Cerebellar nuclear complex (tissue), 1 donor: Measurements from ENCODE around the gene MTRFR.
"Not testable (repeated sequence)": the region's sequence is repeated elsewhere in the genome, so short reads cannot be mapped to it uniquely, and the experiment has no call there.

Source experiments
- DNase-seq, 2 experiments: peaks; one replicate each; lab custom pipeline; 2025; lab: John Stamatoyannopoulos, UW

Gene MTRFR

DNA sequence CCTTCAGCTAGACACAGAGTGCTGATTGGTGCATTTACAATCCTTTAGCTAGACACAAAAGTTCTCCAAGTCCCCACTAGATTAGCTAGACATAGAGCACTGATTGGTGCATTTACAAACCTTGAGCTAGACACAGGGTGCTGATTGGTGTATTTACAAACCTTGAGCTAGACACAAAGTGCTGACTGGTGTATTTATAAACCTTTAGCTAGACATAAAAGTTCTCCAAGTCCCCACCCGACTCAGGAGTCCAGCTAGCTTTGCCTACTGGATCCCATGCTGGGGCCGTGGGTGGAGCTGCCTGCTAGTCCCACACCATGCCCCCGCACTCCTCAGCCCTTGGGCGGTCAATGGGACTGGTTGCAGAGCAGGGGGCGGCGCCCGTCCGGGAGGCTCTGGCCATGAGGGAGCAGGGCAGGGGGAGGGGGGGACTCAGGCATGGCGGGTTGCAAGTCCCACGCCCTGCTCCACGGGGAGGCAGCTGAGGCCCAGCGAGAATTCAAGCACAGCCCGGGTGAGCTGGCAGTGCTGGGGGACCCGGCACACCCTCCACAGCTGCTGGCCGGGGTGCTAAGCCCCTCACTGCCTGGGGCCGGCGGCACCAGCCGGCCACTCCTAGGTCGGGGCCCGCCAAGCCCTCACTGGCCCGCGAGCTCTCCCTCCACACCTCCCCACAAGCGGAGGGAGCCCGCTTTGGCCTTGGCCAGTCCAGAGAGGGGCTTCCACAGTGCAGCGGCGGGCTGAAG is 15.9 kb downstream of the MTRFR start:
- DNase-seq, result not testable (repeated sequence)

DNA sequence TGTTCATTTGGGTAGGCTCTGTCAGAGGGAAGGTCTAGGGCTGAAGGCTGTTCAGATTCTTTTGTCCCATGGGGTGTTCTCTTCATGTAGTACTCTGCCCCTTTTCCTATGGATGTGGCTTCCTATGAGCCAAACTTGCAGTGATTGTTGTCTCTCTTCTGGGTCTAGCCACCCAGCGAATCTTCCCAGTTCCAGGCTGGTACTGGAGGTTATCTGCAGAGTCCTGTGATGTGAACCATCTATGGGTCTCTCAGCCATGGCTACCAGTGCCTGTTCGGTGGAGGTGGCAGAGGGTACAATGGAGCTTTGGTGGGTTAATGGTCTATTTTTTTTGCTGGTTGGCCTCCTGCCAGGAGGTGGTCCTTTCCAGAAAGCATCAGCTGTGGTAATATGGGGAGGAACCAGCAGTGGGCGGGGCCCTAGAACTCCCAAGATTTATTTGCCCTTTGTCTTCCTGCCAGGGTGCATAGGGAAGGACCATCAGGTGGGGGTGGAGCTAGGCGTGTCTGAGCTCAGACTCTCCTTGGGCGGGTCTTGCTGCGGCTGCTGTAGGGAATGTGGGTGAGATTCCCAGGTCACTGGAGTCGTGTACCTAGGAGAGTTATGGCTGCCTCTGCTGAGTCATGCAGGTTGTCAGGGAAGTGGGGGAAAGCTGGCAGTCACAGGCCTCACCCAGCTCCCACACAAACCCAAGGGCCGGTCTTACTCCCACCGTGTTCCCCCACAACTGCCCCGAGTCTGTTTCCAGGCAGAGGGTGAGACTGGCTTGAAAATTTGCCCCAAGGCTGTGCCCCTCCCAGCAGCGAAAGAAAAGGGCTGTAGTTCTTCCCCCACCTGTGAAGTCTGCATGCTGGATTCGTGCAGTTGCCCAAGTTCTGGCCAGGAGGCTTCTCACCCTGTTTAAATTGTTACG is 17.5 kb downstream of the MTRFR start:
- DNase-seq, result no peak

- no peak for DNase-seq
Measured at GRCh38 chr12:123251403-123252076, 18.3 kb downstream of the MTRFR start.

DNA sequence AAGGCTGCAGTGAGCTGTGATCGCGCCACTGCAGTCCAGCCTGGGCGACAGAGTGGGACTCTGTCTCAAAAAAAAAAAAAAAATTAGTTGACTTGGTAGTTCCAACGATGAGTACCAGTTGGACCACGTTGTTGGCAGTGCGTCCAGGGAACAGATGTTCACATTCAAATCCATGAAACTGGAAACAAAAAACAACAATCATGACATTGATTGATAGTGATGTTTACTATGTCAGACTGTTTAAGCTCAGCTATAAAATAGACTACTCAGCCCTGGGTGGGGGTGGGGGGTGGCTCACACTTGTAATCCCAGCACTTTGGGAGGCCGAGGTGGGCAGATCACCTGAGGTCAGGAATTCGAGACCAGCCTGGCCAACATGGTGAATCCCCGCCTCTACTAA is 19.1 kb downstream of the MTRFR start:
- not testable (repeated sequence) for DNase-seq

DNA sequence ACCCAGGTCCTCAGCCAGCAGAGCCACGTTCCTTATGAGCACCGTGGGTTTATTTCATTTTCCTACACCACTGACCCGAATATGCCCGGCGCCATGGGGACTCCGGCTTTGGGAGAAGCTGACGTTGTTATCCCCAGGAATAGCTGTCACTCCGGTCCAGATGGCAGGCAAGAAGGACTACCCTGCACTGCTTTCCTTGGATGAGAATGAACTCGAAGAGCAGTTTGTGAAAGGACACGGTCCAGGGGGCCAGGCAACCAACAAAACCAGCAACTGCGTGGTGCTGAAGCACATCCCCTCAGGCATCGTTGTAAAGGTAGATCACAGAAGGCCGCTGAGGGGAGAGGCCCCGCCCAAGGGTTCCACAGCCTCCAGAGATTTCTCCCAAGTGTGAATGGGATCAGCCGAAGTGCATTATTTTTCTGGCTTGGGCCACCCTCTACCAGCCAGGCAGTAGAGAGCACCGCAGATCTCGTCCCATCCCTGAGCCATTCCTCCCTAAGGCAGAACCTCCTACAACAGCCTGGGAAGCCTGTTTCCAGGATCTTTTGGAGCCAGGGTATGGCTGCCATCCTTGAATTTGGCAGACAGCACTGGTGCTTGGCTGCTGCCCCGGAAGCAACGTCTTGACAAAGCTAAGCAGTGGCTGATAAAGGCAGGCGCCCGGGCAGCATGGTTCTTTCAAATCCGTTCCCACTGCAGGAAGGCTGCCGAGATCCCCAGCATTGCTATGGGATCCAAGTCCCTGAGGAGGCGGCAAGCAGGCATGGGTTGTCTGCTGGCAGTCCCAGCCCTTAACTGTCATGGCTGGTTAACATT is 20.6 kb downstream of the MTRFR start:
- DNase-seq, result peak in 1 of 2 experiments; percentile 56

DNA sequence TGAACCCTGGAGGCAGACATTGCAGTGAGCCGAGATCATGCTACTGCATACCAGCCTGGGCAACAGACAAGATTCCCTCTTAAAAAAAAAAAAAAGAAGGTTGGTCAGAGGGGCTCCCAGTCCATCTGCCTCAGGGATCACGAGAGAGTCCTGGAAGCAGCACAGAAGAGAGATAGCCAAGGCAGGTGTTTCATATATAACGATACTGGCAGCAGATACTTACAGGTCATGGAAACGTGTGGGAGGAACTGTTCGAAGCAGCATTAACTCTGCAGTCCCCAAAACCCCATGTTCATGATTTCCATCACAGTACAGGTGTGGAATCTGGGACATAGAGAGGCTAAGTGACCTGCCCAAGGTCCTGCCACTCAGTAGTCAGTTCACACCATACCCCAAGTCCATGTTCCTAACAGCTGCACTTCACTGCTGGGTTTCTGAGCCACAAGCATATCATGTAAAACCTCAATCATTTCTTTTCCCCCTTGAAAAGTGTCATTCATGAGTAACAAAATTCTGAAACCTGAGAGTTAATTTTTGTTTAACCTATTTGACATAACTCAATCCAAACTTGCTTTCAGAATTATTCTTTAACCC is 21.7 kb downstream of the MTRFR start:
- DNase-seq, result no peak

DNA sequence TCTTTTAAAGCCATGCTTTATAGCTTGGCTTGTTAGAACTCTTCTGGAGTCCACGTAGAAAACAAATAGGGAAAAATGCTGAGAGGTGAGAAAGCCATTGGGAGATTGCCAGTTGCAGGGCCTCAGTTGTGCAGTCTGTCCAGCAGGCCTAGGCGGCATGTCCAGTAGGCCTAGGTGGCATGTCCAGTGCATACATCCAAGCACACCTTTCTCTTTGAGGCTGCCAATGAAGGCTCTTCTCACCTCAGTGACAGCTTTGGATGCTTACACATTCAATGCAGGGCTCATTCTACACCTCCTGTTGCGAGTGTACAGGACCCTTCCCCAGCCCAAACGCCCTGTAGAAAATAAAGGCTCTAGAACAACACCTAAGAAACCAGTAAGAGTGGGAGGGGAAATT is 25.4 kb downstream of the MTRFR start:
- no peak for DNase-seq

DNA sequence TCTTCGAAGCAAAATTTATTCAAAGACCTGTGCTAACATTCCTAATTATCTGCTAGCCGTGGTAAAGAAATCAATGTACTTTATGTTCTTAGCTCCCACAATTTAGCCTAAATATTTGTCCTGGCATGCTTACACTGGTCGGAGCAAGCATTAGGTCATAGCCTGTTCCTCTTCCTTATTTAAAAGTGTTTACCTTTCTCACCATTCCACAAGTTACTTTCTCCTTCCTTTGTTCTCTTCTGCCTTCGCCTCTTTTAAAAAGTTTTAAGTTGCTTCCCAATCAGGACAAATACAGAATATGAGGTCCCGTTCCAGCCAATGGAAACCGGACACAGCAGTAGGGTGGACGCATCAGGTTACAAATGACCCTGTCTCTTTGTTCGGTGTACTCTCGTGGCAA is 26.8 kb downstream of the MTRFR start:
- DNase-seq, result no peak

DNA sequence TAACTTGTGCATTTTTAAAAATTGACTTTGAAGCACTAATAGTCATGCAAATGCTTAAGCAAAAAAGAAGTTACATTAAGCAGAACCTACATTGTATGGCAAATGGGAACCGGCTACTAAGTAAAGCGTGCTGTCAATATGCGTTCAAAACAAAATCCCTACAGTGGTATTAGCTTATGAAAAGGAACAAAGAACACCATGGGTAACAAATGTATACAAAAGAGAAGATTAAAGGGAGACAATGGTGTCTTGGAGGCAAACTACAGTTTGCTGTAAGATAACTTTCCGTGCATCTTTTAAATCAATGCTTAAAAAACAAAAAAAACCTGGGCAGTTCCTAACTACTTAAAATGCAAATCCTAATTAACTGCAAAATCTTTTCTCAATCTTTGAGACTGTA is 28.0 kb downstream of the MTRFR start:
- DNase-seq, result no peak

DNA sequence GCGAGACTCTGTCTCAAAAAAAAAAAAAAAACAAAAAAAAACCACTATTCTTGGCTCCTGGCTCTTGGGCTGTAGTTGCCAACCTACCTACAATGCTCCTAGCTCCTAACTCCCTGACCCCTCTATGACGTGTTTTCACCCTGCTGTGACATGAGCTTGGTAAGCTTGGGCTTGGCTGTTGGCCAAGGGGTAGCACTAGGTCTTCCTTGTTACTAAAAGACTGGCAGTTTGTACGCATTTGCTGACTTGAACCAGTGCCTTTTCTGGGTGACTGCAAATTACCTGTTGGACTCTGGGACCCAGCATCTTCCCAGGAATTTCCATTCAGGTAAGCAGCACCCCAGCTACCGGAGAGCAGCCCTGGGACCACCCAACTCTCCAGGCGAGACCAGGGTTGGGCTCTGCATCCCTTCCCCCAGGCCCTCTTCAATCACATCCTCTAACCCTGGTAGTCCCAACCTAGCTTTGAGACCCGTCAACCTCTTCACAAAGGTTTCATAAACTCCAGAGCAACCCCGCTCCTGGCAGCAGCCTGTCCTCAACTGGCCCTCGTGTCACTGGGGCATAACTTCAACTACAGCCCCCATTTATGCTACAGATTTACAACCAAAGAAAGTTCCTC is 30.1 kb downstream of the MTRFR start:
- no peak for DNase-seq

DNA sequence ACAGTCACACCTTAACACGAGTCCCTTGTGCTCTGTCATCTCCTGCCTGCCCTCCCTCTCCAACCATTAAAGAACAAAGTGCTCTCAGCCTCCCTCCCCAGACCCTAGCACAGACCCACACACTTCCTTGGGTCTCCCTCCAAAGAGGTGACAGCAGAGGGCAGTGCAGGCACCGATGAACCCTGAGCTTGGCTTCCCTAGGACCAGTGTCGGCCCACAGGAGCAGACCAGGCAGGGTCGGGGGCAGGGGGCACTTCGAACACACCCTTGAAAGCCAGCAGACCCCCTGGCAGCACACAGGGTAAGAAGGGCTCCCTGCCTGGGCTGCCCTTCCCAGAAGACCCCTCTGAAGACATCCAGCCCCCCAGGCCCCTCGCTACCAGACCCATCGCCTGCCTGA is 31.4 kb downstream of the MTRFR start:
- no peak for DNase-seq

DNA sequence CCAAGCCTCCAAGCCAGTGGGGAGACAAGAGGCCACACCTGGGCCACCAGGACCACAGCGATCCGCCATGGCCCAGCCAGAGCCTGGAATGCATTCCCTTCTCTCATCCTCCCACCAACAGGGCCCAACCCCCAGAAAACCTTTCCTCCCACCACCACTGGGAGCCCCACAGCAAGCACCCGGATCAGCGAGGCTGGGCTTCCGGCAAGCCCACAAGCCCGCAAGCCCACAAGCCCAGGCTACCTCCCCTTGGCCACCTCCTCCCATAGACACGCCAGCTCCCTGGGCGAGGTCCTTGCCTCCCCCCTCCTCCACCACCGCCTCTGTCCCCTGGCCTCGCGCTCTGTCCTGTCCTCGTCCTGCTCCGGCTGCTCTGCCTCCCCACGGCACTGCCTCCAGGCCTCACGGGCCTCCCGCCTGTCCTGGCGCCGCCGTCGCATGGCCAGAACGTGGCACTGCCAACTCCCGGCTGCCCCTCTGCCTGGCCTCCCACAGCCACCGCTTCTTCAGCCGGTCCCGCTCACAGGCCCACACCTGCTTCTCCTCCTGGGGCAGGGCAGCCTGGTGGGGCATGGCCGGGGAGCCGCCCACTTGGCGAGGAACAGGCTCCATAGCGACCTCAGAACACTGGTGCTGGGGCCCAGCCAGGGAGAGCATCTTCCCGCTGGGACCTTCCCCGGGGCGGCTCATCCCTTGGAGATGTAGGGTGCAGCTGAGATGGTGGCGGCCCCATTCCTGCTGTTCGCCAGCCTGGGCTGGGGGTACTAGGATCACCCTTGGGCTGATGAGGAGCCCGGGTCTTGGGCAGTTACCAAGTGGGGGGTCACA is 32.8 kb downstream of the MTRFR start:
- no peak for DNase-seq

GRCh38 chr12:123266679-123267277 is 33.5 kb downstream of the MTRFR start:
- DNase-seq, result no peak

DNA sequence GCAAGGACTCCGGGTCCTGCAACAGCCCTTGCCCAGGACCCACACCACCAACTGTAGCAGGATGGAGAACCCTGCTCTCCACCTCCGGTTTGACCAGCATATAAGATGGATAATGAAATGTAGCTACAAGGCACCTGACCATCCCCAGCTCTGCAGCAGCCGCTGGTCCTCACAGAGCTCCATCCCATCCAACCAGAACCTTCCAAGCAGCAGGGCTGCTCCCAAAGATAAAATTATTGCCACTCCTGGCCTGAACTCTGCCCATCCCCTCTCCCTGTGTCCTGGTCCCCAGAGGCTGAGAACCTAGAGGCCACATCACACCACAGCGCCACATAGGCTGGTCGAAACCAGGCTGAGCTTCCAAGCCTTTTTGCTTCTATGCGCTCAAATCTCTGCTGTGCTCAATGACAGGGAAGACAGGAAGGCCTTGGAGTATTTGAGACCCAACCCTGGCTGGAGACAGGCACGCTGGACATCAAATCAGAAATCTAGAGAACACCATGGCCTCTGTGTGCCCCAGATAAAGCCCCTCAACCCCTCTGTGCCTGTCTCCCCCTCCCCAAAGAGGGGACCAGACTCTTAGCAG is 34.2 kb downstream of the MTRFR start:
- no peak for DNase-seq

DNA sequence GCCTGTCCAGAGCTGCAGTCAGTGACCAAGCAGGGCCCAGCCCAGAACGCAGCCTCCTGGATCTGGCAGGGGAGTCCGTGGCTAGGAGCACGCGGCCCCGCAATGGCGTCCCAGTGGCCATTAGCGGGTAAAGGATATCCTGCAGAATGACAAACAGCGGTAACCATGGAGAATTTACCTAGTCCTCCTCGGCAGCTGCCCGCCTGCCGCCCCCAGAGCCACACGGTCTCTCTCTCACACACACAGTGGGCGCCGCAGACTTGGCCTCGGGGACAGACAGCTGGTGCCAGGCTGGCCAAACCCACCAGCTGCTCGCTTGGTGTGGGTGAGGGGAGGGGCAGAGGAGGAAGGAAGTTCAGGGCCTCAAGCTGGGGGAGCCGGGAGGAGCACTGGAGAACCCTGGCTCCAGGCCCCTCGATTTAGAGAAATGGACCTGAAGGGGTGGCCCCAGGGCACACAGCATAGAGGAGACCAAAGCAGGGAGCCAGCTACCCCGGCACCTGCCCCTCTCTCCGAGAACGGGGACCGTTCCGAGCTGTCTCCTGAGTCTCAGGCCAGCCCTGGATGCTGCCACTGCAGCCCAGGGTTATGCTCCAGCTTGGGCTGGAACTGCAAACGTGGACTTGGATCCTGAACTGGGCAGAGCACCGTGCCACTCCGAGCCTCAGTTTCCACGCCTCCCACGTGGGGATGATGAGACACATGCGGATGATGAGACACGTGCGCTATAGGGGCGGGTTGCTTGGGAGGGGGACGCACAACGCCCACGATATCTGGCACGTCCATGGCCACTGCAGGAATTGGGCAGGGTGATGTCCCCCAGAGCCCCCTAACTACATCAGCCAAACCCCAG is 35.0 kb downstream of the MTRFR start:
- DNase-seq, result peak in 1 of 2 experiments; percentile 37

GRCh38 chr12:123268850-123269249 is 35.6 kb downstream of the MTRFR start:
- DNase-seq, result no peak

GRCh38 chr12:123269395-123269892 is 36.2 kb downstream of the MTRFR start:
- peak in 1 of 2 experiments; percentile 34 for DNase-seq

- DNase-seq, result no peak
Measured at GRCh38 chr12:123269896-123270213, 36.6 kb downstream of the MTRFR start.
